ENCODE data around the gene SNX9. TPM values are rescaled to one million over a fixed set of nuclear protein-coding genes. Genes with fewer than 3 reads are reported as not detected.
A peak's percentile ranks its signal among the peaks of the same experiment; 100 is the strongest.

SNX9 gene
- total RNA-seq, 8 experiments from 2014 or later: 8.5 to 32.0 (median 13.7) TPM

DNA sequence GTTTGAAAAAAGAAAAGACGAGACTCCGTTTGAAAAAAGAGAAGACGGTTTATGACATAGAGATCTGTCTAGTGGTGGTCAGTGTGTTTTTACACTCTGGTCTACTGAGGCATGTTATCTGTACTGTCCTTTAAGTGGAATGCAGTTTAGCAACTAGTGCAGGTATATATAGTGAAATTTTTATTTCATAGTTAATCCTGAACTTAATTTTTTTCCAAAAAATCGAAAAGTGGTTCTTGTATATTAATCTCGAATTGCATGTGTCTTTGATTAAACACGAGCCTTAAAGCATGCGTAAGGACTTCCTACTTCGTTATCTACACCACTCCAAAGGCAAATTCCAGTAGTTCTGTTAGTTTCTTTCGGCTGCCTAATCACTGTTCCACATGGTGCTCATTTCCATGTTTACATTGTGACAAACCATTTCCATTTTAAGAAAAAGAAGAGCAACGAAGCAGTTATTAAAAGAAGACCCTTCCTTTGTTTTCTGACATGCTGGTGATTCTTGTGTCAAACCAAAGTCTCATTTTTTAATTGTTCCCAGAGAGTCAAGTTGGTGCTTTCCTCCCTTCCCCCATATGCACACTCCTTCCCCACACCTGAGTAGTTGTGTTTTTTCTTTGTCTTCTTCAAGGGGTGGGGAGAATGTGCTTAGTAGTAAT lies 2.3 kb downstream of the SNX9 start:
- Histone ChIP-seq H3K4me3 (peak overlapping the region in 1 of 5 donors; percentile 86), H3K27ac (no peak overlapping the region), H3K4me1 (replicated peaks in 1 of 2) (peaks cover 5 to 14% of the 10 kb centered on the region in 2 donors)
- in situ Hi-C loops (cut with MboI; ENCODE audit: low pct_unique_long_range_greater_than_20kb in 2 of 9, low sequenced_read_pairs in 9 of 9, unreplicated experiment in 9 of 9): no loop called here
- no peak for ATAC-seq (replicated peaks in 6 of 8)
- WGBS, 10 experiments: 25 to 80% (median 69%) methylated on average over 2 to 9 of the region's 10 CpGs

DNA sequence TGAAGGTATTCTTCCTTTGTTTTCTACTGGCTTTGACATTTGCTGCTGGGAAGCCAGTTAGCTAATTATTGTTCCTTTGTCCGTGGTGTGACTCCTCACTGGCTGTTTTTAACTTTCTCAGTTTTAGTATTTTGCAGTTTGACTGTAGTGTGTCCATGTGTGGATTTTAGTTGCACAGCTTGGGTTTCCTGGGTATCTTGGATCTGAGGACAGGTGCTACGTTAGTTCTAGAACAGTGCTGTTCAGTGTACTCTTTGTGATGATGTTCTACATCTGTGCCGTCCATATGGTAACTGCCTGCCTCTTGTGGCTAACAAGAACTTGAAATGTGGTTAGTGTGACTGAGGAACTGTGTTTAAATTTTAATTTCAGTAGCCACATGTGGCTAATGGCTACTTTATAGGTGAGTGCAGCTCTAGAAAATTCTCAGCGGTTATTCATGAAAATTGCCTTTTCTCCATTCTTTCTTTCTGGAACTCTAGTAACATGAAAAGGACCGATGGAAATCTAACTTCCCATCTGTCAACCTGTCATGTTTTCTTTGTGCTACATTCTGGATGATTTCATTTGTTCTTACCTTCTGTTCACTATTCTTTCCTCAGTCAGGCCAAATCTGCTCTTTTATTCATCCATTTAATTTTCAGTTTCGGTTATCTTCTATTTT lies 7.4 kb downstream of the SNX9 start:
- peak overlapping the region in 1 of 2 donors; percentile 26 for H3K27ac ChIP-seq
- WGBS, 10 experiments: 40 to 98% (median 66%) methylated on average over 1 to 6 of the region's 6 CpGs
- peak in 3 of 8 experiments; percentile 11 to 33 (median 24) for ATAC-seq (replicated peaks in 6 of 8)

DNA sequence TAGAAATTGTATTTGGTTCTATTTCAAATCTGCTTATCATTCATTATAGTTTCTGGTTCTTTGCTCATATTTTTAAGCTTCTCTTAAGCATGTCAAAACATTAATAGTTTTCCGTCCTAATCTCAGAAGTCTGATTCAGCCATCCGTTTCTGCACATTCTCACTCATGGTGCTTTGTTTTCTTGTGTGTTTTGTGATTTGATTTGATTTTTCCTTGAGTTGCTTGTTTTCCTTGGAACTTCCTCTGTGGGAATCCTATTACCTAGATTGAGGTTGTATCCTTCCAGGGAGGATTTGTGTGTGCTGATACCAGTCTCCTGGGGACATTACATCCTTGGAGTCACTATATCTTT lies 7.9 kb downstream of the SNX9 start:
- Histone ChIP-seq H3K4me3 (no peak overlapping the region), H3K4me1 (replicated peaks in 1 of 2) (peaks cover 13 to 27% of the 10 kb centered on the region in 2 donors), H3K27ac (peak overlapping the region in 1 of 2 donors; percentile 59)
- in situ Hi-C loops (cut with MboI; ENCODE audit: low pct_unique_long_range_greater_than_20kb in 2 of 9, low sequenced_read_pairs in 9 of 9, unreplicated experiment in 9 of 9): no loop called here
- ATAC-seq (replicated peaks in 6 of 8): no peak
- WGBS, 10 experiments: 68 to 100% (median 83%) methylated on average over 1 to 2 of the region's 2 CpGs

More for the DNA sequence above, 7.4 kb downstream of the SNX9 start:
- in situ Hi-C loops (cut with MboI; ENCODE audit: low pct_unique_long_range_greater_than_20kb in 2 of 9, low sequenced_read_pairs in 9 of 9, unreplicated experiment in 9 of 9): no loop called here
- peaks cover 13 to 27% of the 10 kb centered on the region in 2 donors for H3K4me1 ChIP-seq (replicated peaks in 1 of 2)
- H3K4me3 ChIP-seq: no peak overlapping the region

DNA sequence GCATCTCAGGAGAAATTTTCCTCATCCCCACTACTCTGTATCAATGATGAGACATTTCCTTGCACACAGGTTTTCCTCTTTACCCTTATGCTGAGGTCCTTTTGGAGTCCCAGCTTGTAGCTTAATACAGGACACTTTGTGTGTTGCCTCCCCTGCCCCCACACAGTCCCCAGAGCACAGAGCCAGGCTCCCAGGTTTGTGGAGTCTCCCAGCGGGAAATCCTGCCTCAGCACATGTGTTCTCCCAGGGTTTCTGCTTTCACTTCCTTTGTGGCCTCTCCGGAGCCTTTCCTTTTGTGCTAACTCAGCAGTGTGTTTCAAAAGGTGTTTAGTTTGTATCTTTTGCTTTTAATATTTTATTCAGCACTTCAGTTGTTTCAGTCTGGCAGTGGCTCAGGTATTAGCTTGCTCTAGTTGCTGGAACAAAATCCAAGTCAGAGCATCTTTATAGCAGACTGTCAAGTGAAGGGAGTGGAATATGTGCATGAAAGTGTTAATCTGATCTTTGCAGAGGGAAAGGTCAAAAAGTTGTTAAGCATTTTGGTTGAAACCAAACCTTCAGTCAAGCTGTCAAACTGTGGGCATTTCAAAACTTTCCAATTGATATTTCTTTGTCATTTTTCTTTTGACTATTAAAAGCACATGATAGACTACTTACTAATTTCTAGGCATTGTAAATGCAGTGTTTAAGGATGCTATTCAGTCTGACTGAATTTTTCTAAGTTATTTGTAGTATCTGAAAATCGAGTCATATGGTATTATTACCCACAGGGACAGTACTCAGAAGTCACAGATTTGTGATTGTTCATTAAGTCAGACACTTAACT lies 8.6 kb downstream of the SNX9 start:
- H3K4me1 ChIP-seq (replicated peaks in 1 of 2): peaks cover 13 to 27% of the 10 kb centered on the region in 2 donors
- no peak overlapping the region for H3K4me3 ChIP-seq
- WGBS, 10 experiments: 0 to 71% (median 40%) methylated on average over 1 to 3 of the region's 3 CpGs; no CpG with 5 or more reads in 3 of the 10 experiments
- in situ Hi-C loops (cut with MboI; ENCODE audit: low pct_unique_long_range_greater_than_20kb in 2 of 9, low sequenced_read_pairs in 9 of 9, unreplicated experiment in 9 of 9): no loop called here
- peak overlapping the region in 1 of 2 donors; percentile 59 for H3K27ac ChIP-seq
- ATAC-seq (replicated peaks in 6 of 8): peak; percentile 14 to 51 (median 20)

DNA sequence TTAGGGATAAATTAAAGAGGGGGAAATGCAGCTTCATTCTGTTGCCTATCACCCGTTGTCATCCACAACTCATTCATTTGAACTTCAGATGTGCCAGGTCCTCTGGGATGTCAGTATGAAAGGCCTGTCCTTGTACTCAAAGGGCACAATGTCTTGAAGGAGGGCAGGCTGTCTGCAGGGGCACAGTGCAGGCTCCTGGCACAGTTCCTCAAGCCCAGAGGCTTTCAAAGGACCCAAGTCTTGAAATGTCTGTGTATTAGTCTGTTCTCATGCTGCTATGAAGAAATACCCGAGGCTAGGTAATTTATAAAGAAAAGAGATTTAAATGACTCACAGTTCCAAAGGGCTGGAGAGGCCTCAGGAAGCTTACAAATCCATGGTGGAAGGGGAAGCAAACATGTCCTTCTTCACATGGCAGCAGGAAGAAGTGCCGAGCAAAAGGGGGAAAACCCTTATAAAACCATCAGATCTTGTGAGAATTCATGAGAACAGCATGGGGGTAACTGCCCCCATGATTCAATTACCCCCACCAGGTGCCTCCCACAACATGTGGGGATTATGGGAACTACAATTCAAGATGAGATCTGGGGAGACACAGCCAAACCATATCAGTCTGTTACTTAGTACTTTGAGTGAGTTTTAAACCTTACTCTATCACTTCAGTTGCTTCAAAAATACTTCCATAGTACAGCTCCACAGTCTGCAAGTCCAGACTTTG lies 9.4 kb downstream of the SNX9 start:
- in situ Hi-C loops (cut with MboI; ENCODE audit: low pct_unique_long_range_greater_than_20kb in 2 of 9, low sequenced_read_pairs in 9 of 9, unreplicated experiment in 9 of 9): no loop called here
- ATAC-seq (replicated peaks in 6 of 8): no peak
- peak overlapping the region in 1 of 2 donors; percentile 11 for H3K27ac ChIP-seq
- no peak overlapping the region for H3K4me3 ChIP-seq
- peaks cover 13 to 27% of the 10 kb centered on the region in 2 donors for H3K4me1 ChIP-seq (replicated peaks in 1 of 2)
- WGBS, 10 experiments: 0 to 93% (median 56%) methylated on average over 1 to 3 of the region's 3 CpGs; no CpG with 5 or more reads in 2 of the 10 experiments

DNA sequence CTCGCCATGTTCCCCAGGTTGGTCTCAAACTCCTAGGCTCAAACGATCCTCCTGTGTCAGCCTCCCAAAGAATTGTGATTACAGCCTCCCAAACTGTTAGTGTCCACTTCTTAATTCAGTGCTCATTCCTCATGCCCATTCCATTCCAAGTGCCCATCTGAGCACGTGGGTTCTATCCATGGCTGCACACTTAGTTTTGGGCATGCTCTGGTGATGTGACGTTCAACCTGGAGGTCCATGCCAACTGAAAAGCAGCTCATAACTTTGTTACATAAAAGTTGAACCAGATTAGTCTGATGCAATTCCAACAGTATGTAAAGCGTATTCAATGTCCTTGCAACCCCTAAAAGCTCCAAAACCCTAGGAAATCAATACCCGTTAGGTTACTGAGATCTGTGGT lies 11.5 kb downstream of the SNX9 start:
- peak overlapping the region in 1 of 2 donors; percentile 67 for H3K27ac ChIP-seq
- H3K4me1 ChIP-seq (replicated peaks in 1 of 2): peaks cover 13 to 27% of the 10 kb centered on the region in 2 donors
- in situ Hi-C loops (cut with MboI; ENCODE audit: low pct_unique_long_range_greater_than_20kb in 2 of 9, low sequenced_read_pairs in 9 of 9, unreplicated experiment in 9 of 9): no loop called here
- no peak overlapping the region for H3K4me3 ChIP-seq
- 80 to 100% (median 95%) methylated on average over 1 to 6 of the region's 6 CpGs; no CpG with 5 or more reads in 1 of the 10 experiments for WGBS, 10 experiments
- ATAC-seq (replicated peaks in 6 of 8): no peak

DNA sequence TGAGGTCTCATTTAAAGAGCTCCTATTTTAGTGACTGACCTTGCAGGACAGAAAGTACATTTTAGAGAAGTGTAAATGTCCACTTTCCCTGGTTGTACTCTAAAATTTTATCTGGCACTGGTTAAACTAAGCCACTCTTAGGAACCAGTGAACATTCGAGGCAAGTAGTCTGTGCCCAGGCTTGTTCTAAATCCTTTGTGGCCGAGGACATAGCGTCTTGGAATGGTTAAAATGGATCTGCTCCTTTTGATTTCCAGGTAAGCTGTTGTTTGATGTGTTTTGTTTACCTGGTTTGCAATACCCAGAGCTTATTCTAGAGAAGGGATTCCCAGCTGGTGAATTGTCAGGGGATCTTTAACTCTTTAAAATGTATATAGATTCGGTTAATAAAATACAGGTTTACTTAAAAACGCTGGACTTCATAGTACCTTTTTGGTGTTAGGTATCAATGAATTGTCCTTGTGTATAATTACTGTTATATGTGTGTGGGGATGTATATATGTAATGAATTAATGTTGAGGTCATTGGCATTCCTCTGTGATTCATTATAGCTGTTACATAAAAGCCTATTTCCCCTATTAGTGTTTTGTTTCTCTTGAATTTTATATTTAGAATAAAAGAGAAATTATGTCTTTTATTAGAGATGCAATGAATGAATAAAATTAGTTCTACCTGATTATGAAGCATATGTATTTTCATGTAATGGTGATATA lies 15.8 kb downstream of the SNX9 start:
- WGBS, 10 experiments: 64 to 100% (median 89%) methylated on average over 1 to 5 of the region's 5 CpGs; no CpG with 5 or more reads in 1 of the 10 experiments
- no peak overlapping the region for H3K27ac ChIP-seq
- no peak for ATAC-seq (replicated peaks in 6 of 8)
- in situ Hi-C loops (cut with MboI; ENCODE audit: low pct_unique_long_range_greater_than_20kb in 2 of 9, low sequenced_read_pairs in 9 of 9, unreplicated experiment in 9 of 9): no loop called here
- no peak overlapping the region for H3K4me3 ChIP-seq
- H3K4me1 ChIP-seq (replicated peaks in 1 of 2): peaks cover under 1 to 6% of the 10 kb centered on the region in 2 donors

DNA sequence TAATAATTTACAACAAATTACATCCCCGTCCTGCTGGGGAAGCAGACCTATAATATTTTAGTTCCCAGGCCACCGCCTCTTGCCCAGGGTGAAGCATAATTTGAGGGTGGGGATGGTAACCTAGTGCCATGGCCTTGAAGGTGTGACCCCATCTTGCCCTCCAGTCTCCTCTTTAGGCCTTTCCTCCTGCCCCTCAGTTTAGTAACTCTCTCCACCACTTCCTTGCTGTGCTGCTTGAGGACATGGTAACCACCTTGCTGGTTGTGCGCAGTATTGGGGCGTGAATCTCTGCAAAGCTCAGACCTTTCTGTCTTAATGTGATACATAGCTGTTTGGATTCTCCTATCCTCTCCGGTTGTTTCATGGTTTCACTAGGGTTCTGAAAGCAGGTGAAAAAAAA lies 16.6 kb downstream of the SNX9 start:
- Histone ChIP-seq H3K27ac (no peak overlapping the region), H3K4me1 (replicated peaks in 1 of 2) (peaks cover 0 to under 1% of the 10 kb centered on the region in 2 donors), H3K4me3 (no peak overlapping the region)
- no peak for ATAC-seq (replicated peaks in 6 of 8)
- WGBS, 10 experiments: 67 to 100% (median 94%) methylated on average over 1 to 5 of the region's 5 CpGs; no CpG with 5 or more reads in 1 of the 10 experiments
- in situ Hi-C loops (cut with MboI; ENCODE audit: low pct_unique_long_range_greater_than_20kb in 2 of 9, low sequenced_read_pairs in 9 of 9, unreplicated experiment in 9 of 9): no loop called here

DNA sequence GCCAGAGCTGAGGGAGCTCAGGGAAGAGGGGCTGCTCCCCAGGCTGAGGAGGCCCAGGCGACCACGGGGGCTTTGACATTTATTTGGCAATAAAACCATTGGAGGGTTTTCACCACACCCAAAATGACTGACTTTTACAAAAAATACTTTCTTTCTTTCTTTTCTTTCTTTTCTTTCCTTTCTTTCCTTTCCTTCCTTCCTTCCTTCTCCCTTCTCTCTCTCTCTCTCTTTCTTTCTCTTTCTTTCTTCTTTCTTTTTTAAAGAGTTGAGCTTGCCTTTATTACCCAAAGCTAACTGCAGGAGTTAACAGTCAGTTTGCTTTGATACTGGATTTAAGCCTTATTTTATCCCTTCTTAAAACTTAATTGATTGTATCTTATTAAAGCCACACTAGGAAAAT lies 17.2 kb downstream of the SNX9 start:
- no peak for ATAC-seq (replicated peaks in 6 of 8)
- Histone ChIP-seq H3K27ac (no peak overlapping the region), H3K4me1 (replicated peaks in 1 of 2) (peaks cover 0 to under 1% of the 10 kb centered on the region in 2 donors)

DNA sequence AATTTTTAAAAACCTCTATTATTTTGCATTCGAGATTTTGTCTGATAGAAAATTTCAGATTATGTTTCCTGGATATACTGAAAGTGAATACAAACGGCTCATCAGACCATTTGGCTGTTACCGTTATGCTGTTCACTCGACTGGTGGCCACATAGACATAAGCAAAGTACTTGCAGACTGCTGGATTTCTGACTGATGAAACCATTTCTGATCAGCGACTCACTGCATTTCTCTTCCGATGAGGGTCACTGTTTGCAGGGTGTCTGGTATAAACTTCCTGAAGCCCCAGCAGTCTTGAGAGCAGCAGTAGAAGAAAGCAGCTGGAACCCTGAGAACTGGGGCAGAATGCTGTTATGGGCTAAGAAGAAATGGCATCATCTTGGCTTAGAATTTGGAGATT lies 17.7 kb downstream of the SNX9 start:
- ATAC-seq (replicated peaks in 6 of 8): peak in 2 of 8 experiments; percentile 31 to 45
- Histone ChIP-seq H3K27ac (no peak overlapping the region), H3K4me1 (replicated peaks in 1 of 2) (peaks cover 0 to 5% of the 10 kb centered on the region in 2 donors), H3K4me3 (no peak overlapping the region)
- in situ Hi-C loops (cut with MboI; ENCODE audit: low pct_unique_long_range_greater_than_20kb in 2 of 9, low sequenced_read_pairs in 9 of 9, unreplicated experiment in 9 of 9): no loop called here
- 17 to 100% (median 82%) methylated on average over 1 to 6 of the region's 6 CpGs; no CpG with 5 or more reads in 1 of the 10 experiments for WGBS, 10 experiments

More for the DNA sequence above, 17.2 kb downstream of the SNX9 start:
- WGBS, 10 experiments: 40 to 93% (median 84%) methylated on average over 1 to 2 of the region's 2 CpGs; no CpG with 5 or more reads in 4 of the 10 experiments
- in situ Hi-C loops (cut with MboI; ENCODE audit: low pct_unique_long_range_greater_than_20kb in 2 of 9, low sequenced_read_pairs in 9 of 9, unreplicated experiment in 9 of 9): no loop called here
- H3K4me3 ChIP-seq: no peak overlapping the region

DNA sequence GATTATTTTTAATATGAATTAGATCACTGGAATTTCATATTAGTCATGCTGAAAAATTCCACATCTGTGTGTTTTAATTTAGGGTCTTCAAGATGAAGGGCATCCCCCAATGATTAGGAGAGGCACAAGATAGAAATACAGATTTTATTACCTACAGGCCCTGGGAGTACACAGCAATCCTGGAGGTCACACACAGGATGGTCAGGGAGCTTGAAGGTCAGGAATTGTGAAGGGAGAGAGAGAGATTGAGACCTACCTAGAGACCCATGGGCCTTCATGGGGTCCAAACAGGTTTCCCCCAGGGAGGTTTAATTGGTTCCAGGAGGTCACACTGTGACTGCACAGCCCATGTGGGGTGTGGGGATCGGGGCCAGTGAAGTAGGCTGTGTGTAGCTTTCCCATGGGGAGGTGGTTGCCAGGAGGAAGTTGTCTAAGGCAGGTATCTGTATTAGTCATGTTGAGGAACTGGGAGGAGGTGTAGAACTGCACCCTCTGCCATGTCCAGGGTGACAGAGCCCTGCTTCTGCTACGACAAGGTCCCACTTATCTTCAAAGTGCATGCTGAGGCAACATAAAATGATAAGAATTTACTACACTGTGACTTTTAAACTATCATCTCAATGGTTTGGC lies 18.3 kb downstream of the SNX9 start:
- Histone ChIP-seq H3K4me1 (replicated peaks in 1 of 2) (peaks cover 0 to 9% of the 10 kb centered on the region in 2 donors), H3K4me3 (no peak overlapping the region), H3K27ac (no peak overlapping the region)
- 70 to 100% (median 100%) methylated on average over 1 to 2 of the region's 2 CpGs; no CpG with 5 or more reads in 5 of the 10 experiments for WGBS, 10 experiments
- in situ Hi-C loops (cut with MboI; ENCODE audit: low pct_unique_long_range_greater_than_20kb in 2 of 9, low sequenced_read_pairs in 9 of 9, unreplicated experiment in 9 of 9): no loop called here
- ATAC-seq (replicated peaks in 6 of 8): no peak
